Ascending aorta (tissue), 2 donors: ENCODE measurements around the gene AFF3. TPM values are rescaled to one million over a fixed set of nuclear protein-coding genes. Genes with fewer than 3 reads are reported as not detected.
"Not testable (repeated sequence)": the region's sequence is repeated elsewhere in the genome, so short reads cannot be mapped to it uniquely, and the experiment has no call there.

ENCODE experiments used
- DNase-seq, 2 donors: peaks; one replicate each; pipeline ENCODE4 v3.0.0-alpha.2; 2019; ENCODE audit warnings: low spot score in 2 of 2
- H3K27ac ChIP-seq, 2 donors: fragments of 200-600 bp; sonication (generic); one replicate each; pipeline ENCODE4 v1.5.1; 2016 to 2017; ENCODE audit warnings: mild to moderate bottlenecking in 1 of 2
- H3K27me3 ChIP-seq: fragments of 200-600 bp; sonication (generic); one replicate; pipeline ENCODE4 v1.5.1; 2017
- H3K36me3 ChIP-seq, 2 donors: fragments of 200-600 bp; sonication (generic); one replicate each; pipeline ENCODE4 v1.5.1; 2016
- H3K4me1 ChIP-seq, 2 donors: fragments of 200-600 bp; sonication (generic); one replicate each; pipeline ENCODE4 v1.5.1; 2016 to 2017; ENCODE audit warnings: mild to moderate bottlenecking in 1 of 2
- H3K4me3 ChIP-seq, 2 donors: fragments of 200-600 bp; sonication (generic); one replicate each; pipeline ENCODE4 v1.5.1; 2016 to 2017; ENCODE audit warnings: mild to moderate bottlenecking in 1 of 2
- H3K9me3 ChIP-seq, 2 donors: fragments of 200-600 bp; sonication (generic); one replicate each; pipeline ENCODE4 v1.5.1; 2016
- intact Hi-C: fragments of 100-400 bp; cut with DNase I; formaldehyde crosslinking; loops from one replicate; pipeline ENCODE4 v1.15.1; 2023
- total RNA-seq: library from RNA; depleted of rRNA; stranded (reverse); fragments of >200 nt; gene quantifications from one replicate; pipeline ENCODE4 v1.1.0, GENCODE V29; 2016
- TF ChIP-seq, protein P1 (sequence below), 3 experiments: fragments of 200-600 bp in 2 of 3; fragments of 450-650 bp in 1 of 3; sonication (generic) in 2 of 3; IDR thresholded peaks; one replicate each; pipeline ENCODE4 v1.5.1; 2016 to 2019; ENCODE audit warnings: antibody characterized with exemption in 3 of 3, mild to moderate bottlenecking in 1 of 3, moderate library complexity in 1 of 3

The AFF3 gene
- total RNA-seq, 1 donor from 2014 or later = 7.1 TPM

- no peak for DNase-seq
- TF ChIP-seq, protein P1, sequence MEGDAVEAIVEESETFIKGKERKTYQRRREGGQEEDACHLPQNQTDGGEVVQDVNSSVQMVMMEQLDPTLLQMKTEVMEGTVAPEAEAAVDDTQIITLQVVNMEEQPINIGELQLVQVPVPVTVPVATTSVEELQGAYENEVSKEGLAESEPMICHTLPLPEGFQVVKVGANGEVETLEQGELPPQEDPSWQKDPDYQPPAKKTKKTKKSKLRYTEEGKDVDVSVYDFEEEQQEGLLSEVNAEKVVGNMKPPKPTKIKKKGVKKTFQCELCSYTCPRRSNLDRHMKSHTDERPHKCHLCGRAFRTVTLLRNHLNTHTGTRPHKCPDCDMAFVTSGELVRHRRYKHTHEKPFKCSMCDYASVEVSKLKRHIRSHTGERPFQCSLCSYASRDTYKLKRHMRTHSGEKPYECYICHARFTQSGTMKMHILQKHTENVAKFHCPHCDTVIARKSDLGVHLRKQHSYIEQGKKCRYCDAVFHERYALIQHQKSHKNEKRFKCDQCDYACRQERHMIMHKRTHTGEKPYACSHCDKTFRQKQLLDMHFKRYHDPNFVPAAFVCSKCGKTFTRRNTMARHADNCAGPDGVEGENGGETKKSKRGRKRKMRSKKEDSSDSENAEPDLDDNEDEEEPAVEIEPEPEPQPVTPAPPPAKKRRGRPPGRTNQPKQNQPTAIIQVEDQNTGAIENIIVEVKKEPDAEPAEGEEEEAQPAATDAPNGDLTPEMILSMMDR (IDR thresholded peaks at IDR 0.05) = no peak
- Histone ChIP-seq H3K9me3 (no peaks in the 10 kb centered on the region), H3K27me3 (no peaks in the 10 kb centered on the region), H3K4me3 (no peak overlapping the region), H3K27ac (no peak overlapping the region), H3K36me3 (no peaks in the 10 kb centered on the region), H3K4me1 (peaks cover 0 to 5% of the 10 kb centered on the region in 2 donors)
- intact Hi-C loops = no loop called here
Measured at GRCh38 chr2:100161945-100162620, 19.7 kb upstream of the AFF3 start.

GRCh38 chr2:100160396-100160795 is 18.0 kb upstream of the AFF3 start:
- Histone ChIP-seq H3K4me1 (peaks cover 0 to 5% of the 10 kb centered on the region in 2 donors), H3K27ac (no peak overlapping the region), H3K27me3 (no peaks in the 10 kb centered on the region), H3K9me3 (no peaks in the 10 kb centered on the region), H3K4me3 (no peak overlapping the region), H3K36me3 (no peaks in the 10 kb centered on the region)
- TF ChIP-seq, protein P1 (IDR thresholded peaks at IDR 0.05) = no peak
- DNase-seq = no peak
- intact Hi-C loops = no loop called here

DNA sequence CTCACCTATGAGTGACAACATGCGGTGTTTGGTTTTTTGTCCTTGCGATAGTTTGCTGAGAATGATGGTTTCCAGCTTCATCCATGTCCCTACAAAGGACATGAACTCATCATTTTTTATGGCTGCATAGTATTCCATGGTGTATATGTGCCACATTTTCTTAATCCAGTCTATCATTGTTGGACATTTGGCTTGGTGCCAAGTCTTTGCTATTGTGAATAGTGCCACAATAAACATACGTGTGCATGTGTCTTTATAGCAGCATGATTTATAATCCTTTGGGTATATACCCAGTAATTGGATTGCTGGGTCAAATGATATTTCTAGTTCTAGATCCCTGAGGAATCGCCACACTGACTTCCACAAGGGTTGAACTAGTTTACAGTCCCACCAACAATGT is 9.4 kb upstream of the AFF3 start:
- H3K4me3 ChIP-seq, H3K27ac ChIP-seq, H3K36me3 ChIP-seq, H3K27me3 ChIP-seq, intact Hi-C loops, DNase-seq, H3K9me3 ChIP-seq, H3K4me1 ChIP-seq: not testable (repeated sequence)

- Histone ChIP-seq H3K27ac (no peak overlapping the region), H3K4me1 (no peaks in the 10 kb centered on the region), H3K4me3 (no peak overlapping the region), H3K9me3 (no peaks in the 10 kb centered on the region), H3K27me3 (no peaks in the 10 kb centered on the region), H3K36me3 (no peaks in the 10 kb centered on the region)
- TF ChIP-seq, protein P1 (IDR thresholded peaks at IDR 0.05) = no peak
- intact Hi-C loops = no loop called here
- DNase-seq = no peak
Measured at GRCh38 chr2:100151310-100151709, 8.9 kb upstream of the AFF3 start.

- DNase-seq = no peak
- Histone ChIP-seq H3K4me1 (no peaks in the 10 kb centered on the region), H3K9me3 (no peaks in the 10 kb centered on the region), H3K36me3 (no peaks in the 10 kb centered on the region), H3K27ac (no peak overlapping the region), H3K27me3 (no peaks in the 10 kb centered on the region), H3K4me3 (no peak overlapping the region)
- TF ChIP-seq, protein P1 (IDR thresholded peaks at IDR 0.05) = no peak
- intact Hi-C loops = no loop called here
Measured at GRCh38 chr2:100148883-100149282, 6.5 kb upstream of the AFF3 start.

DNA sequence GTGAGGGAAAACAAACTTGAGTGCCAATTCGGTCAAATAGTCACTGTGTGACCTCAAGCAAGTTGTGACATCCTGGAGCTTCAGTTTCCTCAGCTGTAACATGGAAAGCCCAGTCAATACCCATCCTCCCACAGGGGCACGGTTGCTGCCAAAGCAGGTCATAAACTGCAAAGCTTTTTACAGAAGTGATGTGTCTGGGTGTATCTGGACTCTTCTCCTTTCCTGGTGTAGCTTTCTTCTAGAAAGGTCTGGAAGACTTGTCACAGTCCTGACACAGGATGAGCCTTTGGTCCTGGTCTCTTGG is 4.2 kb upstream of the AFF3 start:
- H3K36me3 ChIP-seq = no peaks in the 10 kb centered on the region
- DNase-seq = no peak
- no peaks in the 10 kb centered on the region for H3K4me1 ChIP-seq
- no peaks in the 10 kb centered on the region for H3K27me3 ChIP-seq
- intact Hi-C loops = no loop called here
- no peak overlapping the region for H3K4me3 ChIP-seq
- TF ChIP-seq, protein P1 (IDR thresholded peaks at IDR 0.05) = no peak
- no peaks in the 10 kb centered on the region for H3K9me3 ChIP-seq
- no peak overlapping the region for H3K27ac ChIP-seq
